Stomach smooth muscle (tissue), 2 donors: Measurements from ENCODE around the gene RPL28.

Experiments used
- H3K27ac ChIP-seq: one replicate; pipeline ENCODE4 v1.7.0; 2013; ENCODE audit warnings: mild to moderate bottlenecking, low read length, inconsistent platforms
- H3K27me3 ChIP-seq, 2 donors: one replicate each; pipeline ENCODE4 v1.7.0; 2013; ENCODE audit warnings: low read length in 2 of 2; ENCODE audit not compliant: insufficient read depth in 2 of 2, control insufficient read depth in 1 of 2
- H3K36me3 ChIP-seq, 2 donors: one replicate each; pipeline ENCODE4 v1.7.0; 2013; ENCODE audit warnings: low read length in 2 of 2; ENCODE audit not compliant: control insufficient read depth in 2 of 2, insufficient read depth in 2 of 2
- H3K4me1 ChIP-seq: one replicate; pipeline ENCODE4 v1.7.0; 2013; ENCODE audit warnings: low read length; ENCODE audit not compliant: control insufficient read depth, insufficient read depth
- H3K4me3 ChIP-seq, 2 donors: one replicate each; pipeline ENCODE4 v1.7.0; 2013; ENCODE audit warnings: low read length in 2 of 2
- H3K9ac ChIP-seq, 2 donors: one replicate each; pipeline ENCODE4 v1.7.0; 2013; ENCODE audit warnings: low read length in 2 of 2, mild to moderate bottlenecking in 1 of 2
- H3K9me3 ChIP-seq, 2 donors: one replicate each; pipeline ENCODE4 v1.7.0; 2013; ENCODE audit warnings: low read length in 2 of 2; ENCODE audit not compliant: control insufficient read depth in 2 of 2
- donor health status: healthy.
- donor health status: Pancreatic carcinoma.

Gene RPL28

DNA sequence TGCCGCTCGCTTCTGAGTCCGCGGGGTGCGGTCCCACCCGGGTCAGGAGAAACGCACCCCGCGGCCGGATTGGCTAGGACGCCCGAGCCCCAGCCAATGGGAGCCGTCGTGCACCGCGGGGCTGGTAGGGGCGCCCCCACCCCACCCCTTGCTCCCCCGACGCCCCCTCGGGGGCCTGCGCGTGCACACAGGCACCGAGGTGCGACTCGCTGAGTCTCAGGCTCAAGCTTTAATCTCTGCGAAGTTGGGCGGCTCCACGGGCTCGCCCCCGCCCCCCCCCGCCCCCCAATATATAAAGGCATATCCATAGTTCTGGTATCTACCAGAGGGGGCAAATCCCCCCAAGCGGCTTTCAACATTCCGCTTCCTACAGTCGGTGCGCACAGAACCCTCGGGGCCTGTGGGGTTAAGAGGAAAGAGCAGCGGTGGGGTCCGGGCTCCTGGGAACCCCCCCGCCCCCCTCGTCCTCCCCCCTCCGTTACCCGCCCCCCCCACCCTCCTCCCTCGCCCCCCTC is 31.0 kb upstream of the RPL28 start, which contains the start of gene COX6B2:
COX6B2 (minus strand) TSS at position 22 of the 515 bp plus-strand sequence. CDS start 198 bp downstream, outside the sequence.
- Histone ChIP-seq H3K9ac (no peak within 1 kb of the TSS), H3K4me3 (peak within 1 kb of the TSS; percentile 38 to 62), H3K27me3 (peaks cover 46 to 50% of the 10 kb centered on the region in 2 donors), H3K27ac (no peak within 1 kb of the TSS), H3K36me3 (no peaks in the 10 kb centered on the region), H3K4me1 (peaks cover 6% of the 10 kb centered on the region), H3K9me3 (no peaks in the 10 kb centered on the region)

DNA sequence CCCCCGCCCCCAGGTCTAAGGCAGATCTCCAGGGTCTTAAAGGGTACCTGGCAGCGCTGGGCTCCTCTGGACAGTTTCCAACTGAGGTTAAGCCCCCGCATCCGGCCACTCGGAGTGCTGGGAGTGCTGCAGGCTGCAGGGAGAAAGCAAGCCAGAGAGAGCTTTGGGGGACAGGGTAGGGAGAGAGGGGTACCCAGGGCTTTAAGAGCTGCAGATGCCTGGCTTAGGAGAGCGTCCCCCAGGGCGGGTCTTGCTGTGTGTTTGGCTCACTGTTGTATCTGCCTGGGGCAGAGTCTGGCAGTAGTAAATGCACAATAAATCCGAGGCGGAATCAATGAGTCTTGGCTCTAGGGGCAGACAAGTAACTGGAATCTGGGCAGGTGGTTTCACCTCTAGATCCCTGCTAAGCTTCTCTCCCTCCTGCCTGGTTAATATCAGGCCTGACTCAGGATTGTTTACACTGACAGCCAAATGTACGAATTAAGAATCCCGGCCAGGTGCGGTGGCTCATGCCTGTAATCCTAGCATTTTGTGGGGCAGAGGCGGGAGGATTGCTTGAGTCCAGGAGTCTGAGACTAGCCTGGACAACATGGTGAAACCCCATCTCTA is 30.4 kb upstream of the RPL28 start:
- Histone ChIP-seq H3K4me1 (peaks cover 6% of the 10 kb centered on the region), H3K27me3 (peaks cover 45 to 47% of the 10 kb centered on the region in 2 donors), H3K4me3 (no peak overlapping the region), H3K36me3 (no peaks in the 10 kb centered on the region), H3K9ac (no peak overlapping the region), H3K27ac (no peak overlapping the region), H3K9me3 (no peaks in the 10 kb centered on the region)

DNA sequence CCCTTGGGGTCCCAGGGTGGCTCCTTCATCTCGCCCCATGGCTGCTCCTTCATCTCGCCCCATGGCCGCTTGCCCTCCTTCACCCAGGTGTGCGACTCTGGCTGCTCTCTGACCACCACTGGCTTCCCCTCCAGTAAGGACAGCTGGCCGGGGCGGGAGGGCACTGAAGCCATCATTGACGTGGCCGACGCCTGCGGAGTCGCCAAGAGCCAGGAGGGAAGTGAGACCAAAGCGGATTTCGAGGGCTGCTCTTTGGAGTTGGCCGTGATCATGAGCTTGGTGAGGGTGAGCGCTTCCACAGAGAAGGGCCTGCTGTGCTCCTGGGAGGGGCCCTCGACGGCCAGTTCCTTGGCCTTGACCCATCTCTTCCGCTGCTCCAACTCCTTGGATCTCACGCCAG is 27.2 kb upstream of the RPL28 start:
- peaks cover 17 to 18% of the 10 kb centered on the region in 2 donors for H3K27me3 ChIP-seq
- H3K9me3 ChIP-seq = no peaks in the 10 kb centered on the region
- peaks cover 3% of the 10 kb centered on the region for H3K4me1 ChIP-seq
- no peak overlapping the region for H3K27ac ChIP-seq
- no peak overlapping the region for H3K9ac ChIP-seq
- no peak overlapping the region for H3K4me3 ChIP-seq
- no peaks in the 10 kb centered on the region for H3K36me3 ChIP-seq

GRCh38 chr19:55358943-55359908 is 26.5 kb upstream of the RPL28 start:
- H3K27me3 ChIP-seq = peaks cover 9 to 16% of the 10 kb centered on the region in 2 donors
- H3K4me3 ChIP-seq = no peak overlapping the region
- H3K27ac ChIP-seq = no peak overlapping the region
- H3K9me3 ChIP-seq = no peaks in the 10 kb centered on the region
- H3K9ac ChIP-seq = no peak overlapping the region
- no peaks in the 10 kb centered on the region for H3K36me3 ChIP-seq
- no peaks in the 10 kb centered on the region for H3K4me1 ChIP-seq

DNA sequence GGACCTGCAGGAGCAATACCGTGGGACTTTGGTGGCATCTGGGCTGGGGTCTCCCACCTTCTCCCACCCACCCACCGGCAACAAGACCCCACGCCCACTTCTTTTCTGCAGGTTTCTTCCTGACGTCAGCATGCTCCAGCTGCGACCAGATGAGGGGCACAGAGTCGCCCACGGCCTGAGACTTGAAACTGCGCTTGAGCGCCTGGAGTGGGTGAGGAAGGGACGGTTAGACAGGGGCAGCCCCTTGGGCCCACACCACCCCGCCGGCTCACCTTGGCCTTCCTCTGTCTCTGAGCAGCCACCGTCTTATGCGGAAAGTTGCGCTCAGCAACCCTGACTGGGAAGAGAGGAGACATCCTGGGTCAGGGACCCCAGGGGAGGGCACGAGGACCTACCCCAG is 24.8 kb upstream of the RPL28 start:
- H3K9ac ChIP-seq = no peak overlapping the region
- no peaks in the 10 kb centered on the region for H3K36me3 ChIP-seq
- no peak overlapping the region for H3K27ac ChIP-seq
- H3K27me3 ChIP-seq = peaks cover 0 to 7% of the 10 kb centered on the region in 2 donors
- no peak overlapping the region for H3K4me3 ChIP-seq
- no peaks in the 10 kb centered on the region for H3K9me3 ChIP-seq
- no peaks in the 10 kb centered on the region for H3K4me1 ChIP-seq

DNA sequence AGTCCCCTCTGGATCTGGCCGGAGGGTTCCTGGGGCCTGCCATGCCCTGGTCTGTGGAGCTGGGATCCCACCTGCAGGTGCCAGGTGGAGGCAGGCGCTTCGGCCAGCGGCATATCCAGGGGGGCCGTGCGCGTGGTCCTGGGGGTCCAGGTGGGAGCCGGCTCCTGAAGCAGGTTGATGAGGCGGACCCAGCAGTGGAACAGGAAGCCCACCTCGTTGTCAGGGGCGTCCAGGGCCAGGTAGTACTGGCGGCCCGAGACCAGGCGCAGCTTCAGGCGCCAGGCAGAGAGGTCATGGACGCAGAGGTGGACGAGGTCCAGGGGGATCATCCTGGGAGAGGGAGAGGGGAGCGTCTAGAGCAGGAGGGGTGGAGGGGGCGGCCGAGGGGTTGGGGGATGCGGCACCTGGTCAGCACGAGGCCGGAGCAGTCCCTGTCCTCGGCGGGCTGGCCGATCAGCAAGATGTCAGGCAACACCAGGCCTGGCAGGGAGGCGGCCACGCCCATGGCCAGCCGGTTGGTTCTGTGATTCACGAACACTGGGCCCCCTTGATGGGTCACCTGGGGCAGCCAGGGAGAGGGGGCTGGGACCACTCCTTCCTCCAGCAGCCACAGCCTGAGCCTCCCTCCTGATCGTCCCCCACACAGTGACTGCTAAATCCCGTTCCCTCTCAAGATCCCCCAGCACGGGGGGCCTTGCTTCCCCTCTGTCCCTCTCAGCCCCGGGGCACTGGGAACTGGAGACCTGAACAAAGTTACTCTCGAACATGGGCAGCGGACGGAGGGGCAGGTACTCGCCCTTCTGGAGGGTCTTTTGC is 23.4 kb upstream of the RPL28 start:
- Histone ChIP-seq H3K9me3 (no peaks in the 10 kb centered on the region), H3K4me3 (no peak overlapping the region), H3K36me3 (no peaks in the 10 kb centered on the region), H3K27ac (no peak overlapping the region), H3K4me1 (no peaks in the 10 kb centered on the region), H3K9ac (no peak overlapping the region), H3K27me3 (peaks cover 0 to 1% of the 10 kb centered on the region in 2 donors)

GRCh38 chr19:55362990-55363716 is 22.6 kb upstream of the RPL28 start, which contains the start of gene GARIN5B:
GARIN5B (minus strand) TSS chr19:55363260; CDS start chr19:55363066, 194 bp downstream.
- no peaks in the 10 kb centered on the region for H3K36me3 ChIP-seq
- no peak within 1 kb of the TSS for H3K4me3 ChIP-seq
- no peak within 1 kb of the TSS for H3K9ac ChIP-seq
- H3K27me3 ChIP-seq = peaks cover 4 to 5% of the 10 kb centered on the region in 2 donors
- H3K27ac ChIP-seq = no peak within 1 kb of the TSS
- H3K9me3 ChIP-seq = no peaks in the 10 kb centered on the region
- no peaks in the 10 kb centered on the region for H3K4me1 ChIP-seq

DNA sequence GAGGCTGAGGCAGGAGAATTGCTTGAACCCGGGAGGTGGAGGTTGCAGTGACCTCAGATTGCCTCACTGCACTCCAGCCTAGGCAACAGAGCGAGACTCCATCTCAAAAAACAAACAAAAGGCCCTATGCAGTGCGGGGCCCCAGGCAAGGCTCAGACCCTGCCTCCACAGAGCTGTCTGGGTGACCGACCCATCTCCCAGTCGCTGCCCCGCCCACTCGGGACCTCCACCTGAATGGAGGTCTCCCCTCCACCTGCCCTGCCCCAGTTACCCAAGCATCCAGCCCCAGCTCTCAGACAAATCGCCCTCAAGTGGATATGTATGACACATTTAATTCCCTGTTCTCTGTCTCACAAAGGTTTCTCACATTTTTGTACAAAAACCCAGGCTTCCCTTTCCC is 20.5 kb upstream of the RPL28 start:
- Histone ChIP-seq H3K27ac (no peak overlapping the region), H3K27me3 (peaks cover 18 to 22% of the 10 kb centered on the region in 2 donors), H3K9ac (no peak overlapping the region), H3K9me3 (no peaks in the 10 kb centered on the region), H3K4me3 (no peak overlapping the region), H3K36me3 (no peaks in the 10 kb centered on the region), H3K4me1 (peaks cover 8% of the 10 kb centered on the region)

- Histone ChIP-seq H3K4me3 (no peak overlapping the region), H3K36me3 (no peaks in the 10 kb centered on the region), H3K27me3 (peaks cover 23 to 26% of the 10 kb centered on the region in 2 donors), H3K9ac (no peak overlapping the region), H3K4me1 (peaks cover 8% of the 10 kb centered on the region), H3K27ac (no peak overlapping the region), H3K9me3 (no peaks in the 10 kb centered on the region)
These were observed 19.8 kb upstream of the RPL28 start for GRCh38 chr19:55365964-55366363.

- H3K36me3 ChIP-seq = no peaks in the 10 kb centered on the region
- no peaks in the 10 kb centered on the region for H3K9me3 ChIP-seq
- peaks cover 26 to 31% of the 10 kb centered on the region in 2 donors for H3K27me3 ChIP-seq
- H3K9ac ChIP-seq = no peak overlapping the region
- H3K4me1 ChIP-seq = peaks cover 8% of the 10 kb centered on the region
- no peak overlapping the region for H3K27ac ChIP-seq
- H3K4me3 ChIP-seq = no peak overlapping the region
These were observed 18.9 kb upstream of the RPL28 start for GRCh38 chr19:55366790-55367189.
